Mammary epithelial cell (primary cell): ENCODE measurements around the gene HDAC4.

Source experiments
- EZH2 ChIP-seq: IDR thresholded peaks from 2 replicates; pipeline ENCODE4 v1.6.1; 2012; ENCODE audit warnings: low read length, inconsistent platforms, borderline replicate concordance
- TF ChIP-seq, protein P1 (sequence below), 2 donors: IDR thresholded peaks in 1 of 2; conservative IDR thresholded peaks in 1 of 2; 2 replicates each; pipeline ENCODE4 v1.5.1; 2011 to 2012; ENCODE audit warnings: inconsistent platforms in 2 of 2, low read length in 2 of 2, mild to moderate bottlenecking in 2 of 2, control low read depth in 1 of 2, low read depth in 1 of 2; ENCODE audit not compliant: insufficient read depth in 1 of 2; ENCODE audit errors: extremely low read depth in 1 of 2

DNA sequence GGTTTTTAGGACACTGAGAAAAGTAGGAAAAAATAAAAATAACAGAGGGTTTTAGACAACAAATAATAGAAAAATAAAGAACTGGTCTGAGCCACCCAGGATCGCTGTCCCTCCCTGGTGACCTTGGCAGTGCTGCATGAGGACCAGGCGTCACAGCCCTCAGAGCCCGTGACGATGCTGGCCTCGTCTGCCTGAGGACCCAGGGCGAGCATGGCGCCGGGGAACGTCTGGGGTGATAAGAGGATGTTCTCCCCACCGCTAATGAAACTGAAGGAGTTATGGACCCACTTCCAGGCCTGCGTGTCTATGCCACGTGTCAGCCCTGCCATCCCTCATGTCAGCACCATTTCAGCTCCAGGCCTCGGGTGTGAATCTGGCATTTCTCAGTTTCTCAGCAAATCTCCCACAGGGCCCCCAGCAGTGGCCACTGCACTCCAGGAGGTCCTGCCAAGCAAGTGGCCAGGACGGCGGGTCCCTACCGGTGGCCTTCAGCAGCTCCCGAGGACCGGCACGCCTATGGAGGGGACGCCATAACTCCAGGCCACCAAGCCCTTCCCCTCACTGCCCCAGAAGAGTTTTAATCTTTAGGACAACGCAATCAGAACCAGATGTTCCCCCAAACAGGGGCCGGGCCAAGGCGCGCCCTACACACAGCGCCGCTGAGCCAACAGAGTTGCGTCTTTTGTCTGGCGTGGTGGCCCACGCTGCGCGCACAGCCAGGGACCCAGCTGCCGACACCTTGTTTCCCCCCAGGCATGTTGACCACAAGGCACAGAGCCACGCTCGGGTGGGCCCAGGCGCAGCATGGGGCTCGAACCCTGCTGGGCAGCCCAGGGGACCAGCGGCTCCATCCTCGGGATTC, 373.2 kb downstream of the HDAC4 start:
- TF ChIP-seq, protein P1, sequence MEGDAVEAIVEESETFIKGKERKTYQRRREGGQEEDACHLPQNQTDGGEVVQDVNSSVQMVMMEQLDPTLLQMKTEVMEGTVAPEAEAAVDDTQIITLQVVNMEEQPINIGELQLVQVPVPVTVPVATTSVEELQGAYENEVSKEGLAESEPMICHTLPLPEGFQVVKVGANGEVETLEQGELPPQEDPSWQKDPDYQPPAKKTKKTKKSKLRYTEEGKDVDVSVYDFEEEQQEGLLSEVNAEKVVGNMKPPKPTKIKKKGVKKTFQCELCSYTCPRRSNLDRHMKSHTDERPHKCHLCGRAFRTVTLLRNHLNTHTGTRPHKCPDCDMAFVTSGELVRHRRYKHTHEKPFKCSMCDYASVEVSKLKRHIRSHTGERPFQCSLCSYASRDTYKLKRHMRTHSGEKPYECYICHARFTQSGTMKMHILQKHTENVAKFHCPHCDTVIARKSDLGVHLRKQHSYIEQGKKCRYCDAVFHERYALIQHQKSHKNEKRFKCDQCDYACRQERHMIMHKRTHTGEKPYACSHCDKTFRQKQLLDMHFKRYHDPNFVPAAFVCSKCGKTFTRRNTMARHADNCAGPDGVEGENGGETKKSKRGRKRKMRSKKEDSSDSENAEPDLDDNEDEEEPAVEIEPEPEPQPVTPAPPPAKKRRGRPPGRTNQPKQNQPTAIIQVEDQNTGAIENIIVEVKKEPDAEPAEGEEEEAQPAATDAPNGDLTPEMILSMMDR (conservative IDR thresholded peaks at IDR 0.05 in 1 of 2, IDR thresholded peaks at IDR 0.05 in 1 of 2; ENCODE audit: extremely low read depth in 1 of 2, insufficient read depth in 1 of 2, low read depth in 1 of 2, low read length in 2 of 2) = no peak
- TF ChIP-seq EZH2 = no peak
